ENCODE data around the gene CDC42BPA.

GRCh38 chr1:227155688-227156087 lies 162.6 kb downstream of the CDC42BPA start:
- TF ChIP-seq, protein P1, sequence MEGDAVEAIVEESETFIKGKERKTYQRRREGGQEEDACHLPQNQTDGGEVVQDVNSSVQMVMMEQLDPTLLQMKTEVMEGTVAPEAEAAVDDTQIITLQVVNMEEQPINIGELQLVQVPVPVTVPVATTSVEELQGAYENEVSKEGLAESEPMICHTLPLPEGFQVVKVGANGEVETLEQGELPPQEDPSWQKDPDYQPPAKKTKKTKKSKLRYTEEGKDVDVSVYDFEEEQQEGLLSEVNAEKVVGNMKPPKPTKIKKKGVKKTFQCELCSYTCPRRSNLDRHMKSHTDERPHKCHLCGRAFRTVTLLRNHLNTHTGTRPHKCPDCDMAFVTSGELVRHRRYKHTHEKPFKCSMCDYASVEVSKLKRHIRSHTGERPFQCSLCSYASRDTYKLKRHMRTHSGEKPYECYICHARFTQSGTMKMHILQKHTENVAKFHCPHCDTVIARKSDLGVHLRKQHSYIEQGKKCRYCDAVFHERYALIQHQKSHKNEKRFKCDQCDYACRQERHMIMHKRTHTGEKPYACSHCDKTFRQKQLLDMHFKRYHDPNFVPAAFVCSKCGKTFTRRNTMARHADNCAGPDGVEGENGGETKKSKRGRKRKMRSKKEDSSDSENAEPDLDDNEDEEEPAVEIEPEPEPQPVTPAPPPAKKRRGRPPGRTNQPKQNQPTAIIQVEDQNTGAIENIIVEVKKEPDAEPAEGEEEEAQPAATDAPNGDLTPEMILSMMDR (IDR thresholded peaks at IDR 0.05), result no peak
- no peak for TF ChIP-seq POLR2A (IDR thresholded peaks at IDR 0.05)

All from testis (tissue), 2 donors.